CD4-positive, alpha-beta T cell treated with Interleukin-15 for 4 hours (primary cell): ENCODE data around the gene BAAT.
"Not testable (repeated sequence)": the region's sequence is repeated elsewhere in the genome, so short reads cannot be mapped to it uniquely, and the experiment has no call there.

Experiments
- DNase-seq: peaks from one replicate; pipeline ENCODE4 v3.0.0-alpha.2; 2020; ENCODE audit warnings: low spot score

Gene BAAT

GRCh38 chr9:101359679-101360078, 25.1 kb downstream of the BAAT start:
- no peak for DNase-seq

- no peak for DNase-seq
Measured at GRCh38 chr9:101356619-101357018, 28.2 kb downstream of the BAAT start.

- DNase-seq, result no peak
Measured at GRCh38 chr9:101354765-101355708, 29.8 kb downstream of the BAAT start.

GRCh38 chr9:101354143-101354764, 30.6 kb downstream of the BAAT start:
- no peak for DNase-seq

GRCh38 chr9:101353683-101354082, 31.1 kb downstream of the BAAT start:
- DNase-seq, result no peak

GRCh38 chr9:101352892-101353463, 31.8 kb downstream of the BAAT start:
- no peak for DNase-seq

- no peak for DNase-seq
Measured at GRCh38 chr9:101350285-101350684, 34.5 kb downstream of the BAAT start.

GRCh38 chr9:101342595-101342994, 42.2 kb downstream of the BAAT start:
- DNase-seq, result no peak

GRCh38 chr9:101341958-101342357, 42.8 kb downstream of the BAAT start:
- no peak for DNase-seq

- no peak for DNase-seq
Measured at GRCh38 chr9:101337237-101337636, 47.6 kb downstream of the BAAT start.

- no peak for DNase-seq
Measured at GRCh38 chr9:101336091-101336490, 48.7 kb downstream of the BAAT start.

- DNase-seq, result no peak
Measured at GRCh38 chr9:101333926-101334702, 50.7 kb downstream of the BAAT start.

- no peak for DNase-seq
Measured at GRCh38 chr9:101333490-101333889, 51.3 kb downstream of the BAAT start.

- DNase-seq, result no peak
Measured at GRCh38 chr9:101332362-101332761, 52.4 kb downstream of the BAAT start.

- DNase-seq, result not testable (repeated sequence)
Measured at GRCh38 chr9:101327422-101327909, 57.3 kb downstream of the BAAT start.

- DNase-seq, result no peak
Measured at GRCh38 chr9:101326501-101326900, 58.3 kb downstream of the BAAT start.

- DNase-seq, result no peak
Measured at GRCh38 chr9:101326035-101326434, 58.8 kb downstream of the BAAT start.

GRCh38 chr9:101325053-101325452, 59.8 kb downstream of the BAAT start:
- no peak for DNase-seq

- no peak for DNase-seq
Measured at GRCh38 chr9:101324245-101324804, 60.5 kb downstream of the BAAT start.

- no peak for DNase-seq
Measured at GRCh38 chr9:101323129-101323528, 61.7 kb downstream of the BAAT start.

GRCh38 chr9:101317735-101318134, 67.1 kb downstream of the BAAT start:
- no peak for DNase-seq

- DNase-seq, result no peak
Measured at GRCh38 chr9:101315112-101315450, 69.7 kb downstream of the BAAT start.
